ENCODE data around the gene LRRC51.

Gene LRRC51

DNA sequence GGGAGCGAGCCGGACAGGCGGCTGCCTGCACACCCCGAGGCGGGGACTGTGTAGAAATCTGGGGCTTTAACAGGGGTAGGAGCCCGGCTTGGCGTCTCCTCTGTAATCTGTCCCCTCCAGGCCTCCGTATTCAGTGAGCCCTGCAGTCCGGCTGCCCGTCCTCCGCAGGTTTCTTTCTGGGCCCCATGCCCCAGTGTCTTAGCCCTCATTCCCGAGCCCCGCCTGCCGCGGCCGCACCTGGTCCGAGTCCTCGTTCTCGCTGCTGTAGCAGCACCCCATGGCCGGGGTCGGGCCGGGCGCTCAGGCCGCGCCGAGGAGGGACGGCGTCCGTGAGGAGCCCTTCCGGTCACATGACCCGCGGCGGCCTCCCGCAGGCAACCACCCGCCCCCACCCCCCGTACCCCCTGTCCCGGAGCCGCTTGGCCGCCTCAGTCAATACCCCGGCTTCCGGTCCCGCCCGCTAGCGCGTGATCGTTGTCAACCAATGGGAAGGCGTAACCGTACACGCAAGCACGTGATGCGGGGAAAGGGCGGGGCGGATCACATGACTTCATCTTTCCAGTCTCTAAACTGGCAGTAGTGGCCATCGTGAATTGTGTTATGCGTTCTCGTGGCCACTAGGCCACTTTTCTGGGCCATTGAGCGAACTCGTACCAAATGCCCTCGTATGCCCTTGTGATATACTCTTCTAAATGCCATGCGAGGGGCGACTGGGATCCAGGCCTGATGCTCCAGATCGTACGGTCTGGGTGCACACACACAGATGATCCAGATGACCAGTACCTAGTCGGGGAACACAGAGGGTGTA lies 22.5 kb downstream of the LRRC51 start, which contains the start of gene LAMTOR1:
Gene LAMTOR1, minus strand, starts transcription at position 352 of the 808 bp plus-strand sequence. Its CDS starts 73 bp downstream, at position 279.
- H3K9me2 ChIP-seq (replicated peaks; ENCODE audit: insufficient read depth, low read length), result no peaks in the 10 kb centered on the region
- H3K27ac ChIP-seq (ENCODE audit: low read depth, low read length), result peak within 1 kb of the TSS; percentile 76

GRCh38 chr11:72103754-72104167 lies 23.1 kb downstream of the LRRC51 start:
- no peaks in the 10 kb centered on the region for H4K20me1 ChIP-seq (ENCODE audit: low read depth, low read length)
- H3K4me3 ChIP-seq (ENCODE audit: insufficient read depth, low read length, poor library complexity, severe bottlenecking), result peak overlapping the region; percentile 37
- no peaks in the 10 kb centered on the region for H3K36me3 ChIP-seq (ENCODE audit: low read length)
- no peaks in the 10 kb centered on the region for H3K9me2 ChIP-seq (replicated peaks; ENCODE audit: insufficient read depth, low read length)
- H3K27ac ChIP-seq (ENCODE audit: low read depth, low read length), result no peak overlapping the region
- no peak overlapping the region for H3K9ac ChIP-seq (ENCODE audit: low read length)
- H2AFZ ChIP-seq (ENCODE audit: low read depth, low read length, severe bottlenecking), result peak overlapping the region; percentile 3
- H3K27me3 ChIP-seq (ENCODE audit: low read length), result no peaks in the 10 kb centered on the region
- H3K4me2 ChIP-seq (ENCODE audit: low read depth, low read length, poor library complexity, severe bottlenecking), result peak overlapping the region; percentile 49
- no peak for TF ChIP-seq EZH2phosphoT487 (conservative IDR thresholded peaks at IDR 0.05; ENCODE audit: low read length)
- no peak for TF ChIP-seq CTCF (IDR thresholded peaks at IDR 0.05; ENCODE audit: insufficient read depth, low read length, poor library complexity, severe bottlenecking)
- H3F3A ChIP-seq (ENCODE audit: insufficient read depth), result no peaks in the 10 kb centered on the region
- H3K9me3 ChIP-seq (ENCODE audit: insufficient read depth, low read length), result no peaks in the 10 kb centered on the region
- peaks cover 38% of the 10 kb centered on the region for H3K79me2 ChIP-seq (ENCODE audit: insufficient read depth, low read length)

More for the DNA sequence above, 22.5 kb downstream of the LRRC51 start, which contains the start of gene LAMTOR1:
- Histone ChIP-seq H3K36me3 (ENCODE audit: low read length) (no peaks in the 10 kb centered on the region), H3K4me2 (ENCODE audit: low read depth, low read length, poor library complexity, severe bottlenecking) (peak within 1 kb of the TSS; percentile 79), H3F3A (ENCODE audit: insufficient read depth) (no peaks in the 10 kb centered on the region), H3K4me3 (ENCODE audit: insufficient read depth, low read length, poor library complexity, severe bottlenecking) (peak within 1 kb of the TSS; percentile 97), H3K27me3 (ENCODE audit: low read length) (no peaks in the 10 kb centered on the region), H2AFZ (ENCODE audit: low read depth, low read length, severe bottlenecking) (peak within 1 kb of the TSS; percentile 28), H4K20me1 (ENCODE audit: low read depth, low read length) (no peaks in the 10 kb centered on the region), H3K79me2 (ENCODE audit: insufficient read depth, low read length) (peaks cover 38% of the 10 kb centered on the region), H3K9ac (ENCODE audit: low read length) (peak within 1 kb of the TSS; percentile 96), H3K9me3 (ENCODE audit: insufficient read depth, low read length) (no peaks in the 10 kb centered on the region)
- TF ChIP-seq CTCF (IDR thresholded peaks at IDR 0.05; ENCODE audit: insufficient read depth, low read length, poor library complexity, severe bottlenecking) (no peak), EZH2phosphoT487 (conservative IDR thresholded peaks at IDR 0.05; ENCODE audit: low read length) (no peak)

- H4K20me1 ChIP-seq (ENCODE audit: low read depth, low read length), result no peaks in the 10 kb centered on the region
- H3K9ac ChIP-seq (ENCODE audit: low read length), result no peak within 1 kb of the TSS
- no peaks in the 10 kb centered on the region for H3F3A ChIP-seq (ENCODE audit: insufficient read depth)
- H2AFZ ChIP-seq (ENCODE audit: low read depth, low read length, severe bottlenecking), result no peak within 1 kb of the TSS
- no peak within 1 kb of the TSS for H3K27ac ChIP-seq (ENCODE audit: low read depth, low read length)
- no peaks in the 10 kb centered on the region for H3K9me2 ChIP-seq (replicated peaks; ENCODE audit: insufficient read depth, low read length)
- no peaks in the 10 kb centered on the region for H3K9me3 ChIP-seq (ENCODE audit: insufficient read depth, low read length)
- H3K36me3 ChIP-seq (ENCODE audit: low read length), result no peaks in the 10 kb centered on the region
- no peak for TF ChIP-seq CTCF (IDR thresholded peaks at IDR 0.05; ENCODE audit: insufficient read depth, low read length, poor library complexity, severe bottlenecking)
- no peak for TF ChIP-seq EZH2phosphoT487 (conservative IDR thresholded peaks at IDR 0.05; ENCODE audit: low read length)
- no peaks in the 10 kb centered on the region for H3K27me3 ChIP-seq (ENCODE audit: low read length)
- no peak within 1 kb of the TSS for H3K4me2 ChIP-seq (ENCODE audit: low read depth, low read length, poor library complexity, severe bottlenecking)
- H3K79me2 ChIP-seq (ENCODE audit: insufficient read depth, low read length), result peaks cover 21% of the 10 kb centered on the region
- H3K4me3 ChIP-seq (ENCODE audit: insufficient read depth, low read length, poor library complexity, severe bottlenecking), result no peak within 1 kb of the TSS
Observed at GRCh38 chr11:72105888-72106287, 25.2 kb downstream of the LRRC51 start, which contains the start of gene TOMT. Gene TOMT, plus strand, starts transcription at chr11:72105924. Its CDS starts 28 bp downstream, at chr11:72105952.

Data from SU-DHL-6 (cell line).